Neuronal stem cell (in vitro differentiated cells): ENCODE data around the gene ACO2.
"Not testable (repeated sequence)": the region's sequence is repeated elsewhere in the genome, so short reads cannot be mapped to it uniquely, and the experiment has no call there.

Experiments used
- DNase-seq: peaks from one replicate; pipeline ENCODE4 v3.0.0-alpha.2; 2013; ENCODE audit warnings: low spot score
- H2AFZ ChIP-seq: one replicate; pipeline ENCODE4 v1.6.1; 2013; ENCODE audit warnings: mild to moderate bottlenecking, low read length, inconsistent platforms
- H2AK5ac ChIP-seq: 2 replicates; pipeline ENCODE4 v1.6.1; 2013; ENCODE audit warnings: low read depth, mild to moderate bottlenecking, inconsistent platforms, low read length, moderate library complexity, mixed read lengths
- H2BK120ac ChIP-seq: 2 replicates; pipeline ENCODE4 v1.6.1; 2013; ENCODE audit warnings: low read depth, mild to moderate bottlenecking, inconsistent platforms, low read length, moderate library complexity, mixed read lengths
- H2BK12ac ChIP-seq: one replicate; pipeline ENCODE4 v1.6.1; 2013; ENCODE audit warnings: low read length, inconsistent platforms
- H2BK15ac ChIP-seq: 2 replicates; pipeline ENCODE4 v1.6.1; 2013; ENCODE audit warnings: mild to moderate bottlenecking, low read length, inconsistent platforms, mixed read lengths
- H2BK5ac ChIP-seq: one replicate; pipeline ENCODE4 v1.6.1; 2013; ENCODE audit warnings: inconsistent platforms, mild to moderate bottlenecking, low read length, moderate library complexity
- H3K14ac ChIP-seq: one replicate; pipeline ENCODE4 v1.6.1; 2013; ENCODE audit warnings: low read length, inconsistent platforms
- H3K18ac ChIP-seq: 2 replicates; pipeline ENCODE4 v1.6.1; 2013; ENCODE audit warnings: low read length, inconsistent platforms
- H3K23ac ChIP-seq: 2 replicates; pipeline ENCODE4 v1.6.1; 2013; ENCODE audit warnings: low read depth, mild to moderate bottlenecking, mixed read lengths, low read length, inconsistent platforms; ENCODE audit not compliant: poor library complexity
- H3K27ac ChIP-seq: replicated peaks from 3 replicates; pipeline ENCODE4 v1.5.1; 2013; ENCODE audit warnings: low read length, inconsistent platforms
- H3K27me3 ChIP-seq, 3 experiments: 2 replicates each; pipeline ENCODE4 v1.6.1; 2013; ENCODE audit warnings: low read length in 3 of 3, mild to moderate bottlenecking in 2 of 3, inconsistent platforms in 1 of 3, low read depth in 1 of 3, mixed read lengths in 1 of 3, moderate library complexity in 1 of 3; ENCODE audit not compliant: control insufficient read depth in 3 of 3, insufficient read depth in 3 of 3
- H3K36me3 ChIP-seq, 2 donors: replicated peaks in 1 of 2; 2 replicates each; pipeline ENCODE4 v1.6.1; 2013; ENCODE audit warnings: low read length in 2 of 2; ENCODE audit not compliant: control insufficient read depth in 2 of 2, insufficient read depth in 2 of 2
- H3K4ac ChIP-seq: 2 replicates; pipeline ENCODE4 v1.6.1; 2013; ENCODE audit warnings: inconsistent platforms, mild to moderate bottlenecking, low read length, moderate library complexity
- H3K4me1 ChIP-seq, 2 donors: 1 replicate in 1 of 2; 2 replicates in 1 of 2; pipeline ENCODE4 v1.6.1; 2013; ENCODE audit warnings: low read length in 2 of 2, low read depth in 1 of 2; ENCODE audit not compliant: control insufficient read depth in 2 of 2, insufficient read depth in 1 of 2
- H3K4me2 ChIP-seq: one replicate; pipeline ENCODE4 v1.6.1; 2013; ENCODE audit warnings: mild to moderate bottlenecking, low read length, inconsistent platforms; ENCODE audit not compliant: insufficient read depth, poor library complexity, severe bottlenecking
- H3K4me3 ChIP-seq, 2 donors: 2 replicates each; pipeline ENCODE4 v1.5.1; 2013; ENCODE audit warnings: low read length in 2 of 2, mild to moderate bottlenecking in 2 of 2, inconsistent platforms in 1 of 2, moderate library complexity in 1 of 2
- H3K79me1 ChIP-seq: one replicate; pipeline ENCODE4 v1.6.1; 2013; ENCODE audit warnings: low read depth, mild to moderate bottlenecking, inconsistent platforms, low read length, moderate library complexity
- H3K9ac ChIP-seq: one replicate; pipeline ENCODE4 v1.6.1; 2013; ENCODE audit warnings: mild to moderate bottlenecking, low read depth, low read length, inconsistent platforms; ENCODE audit not compliant: poor library complexity
- H3K9me3 ChIP-seq, 2 donors: replicated peaks in 1 of 2; 2 replicates each; pipeline versions ENCODE3 to v1.6.1; 2013; ENCODE audit warnings: low read length in 2 of 2, mild to moderate bottlenecking in 2 of 2, inconsistent platforms in 1 of 2, low read depth in 1 of 2, mixed read lengths in 1 of 2, moderate library complexity in 1 of 2; ENCODE audit not compliant: control insufficient read depth in 2 of 2, insufficient read depth in 1 of 2
- H4K8ac ChIP-seq: one replicate; pipeline ENCODE4 v1.6.1; 2013; ENCODE audit warnings: low read depth, mild to moderate bottlenecking, inconsistent platforms, low read length, moderate library complexity
- H4K91ac ChIP-seq: one replicate; pipeline ENCODE4 v1.6.1; 2013; ENCODE audit warnings: low read length, low read depth, mild to moderate bottlenecking, inconsistent platforms; ENCODE audit not compliant: poor library complexity
- WGBS, 2 donors: extraction: QIAGEN DNeasy Blood & Tissue Kit; methylation state at CpG; one replicate each; pipeline ENCODE4 v1.1.7; 2013; ENCODE audit warnings: missing lambda C conversion rate in 2 of 2, mixed read lengths in 1 of 2; ENCODE audit not compliant: insufficient read length in 2 of 2, insufficient replicate concordance in 1 of 2; ENCODE audit errors: extremely low coverage in 2 of 2; 5-methylcytosine and 5-hydroxymethylcytosine counted together

The ACO2 gene

GRCh38 chr22:41571786-41572185 lies 102.9 kb downstream of the ACO2 start:
- Histone ChIP-seq H2AFZ (no peak overlapping the region), H3K4me2 (no peak overlapping the region), H3K9me3 (no peaks in the 10 kb centered on the region), H3K79me1 (peaks cover 2% of the 10 kb centered on the region), H3K36me3 (peaks cover 0 to 4% of the 10 kb centered on the region in 2 donors), H3K9ac (no peak overlapping the region), H2AK5ac (no peak overlapping the region), H4K8ac (peak overlapping the region; percentile 6), H2BK12ac (peak overlapping the region; percentile 36), H3K4ac (no peak overlapping the region), H2BK5ac (peak overlapping the region; percentile 11), H4K91ac (no peak overlapping the region), H2BK15ac (peak overlapping the region; percentile 58), H3K27me3 (no peaks in the 10 kb centered on the region), H3K27ac (no peak overlapping the region), H2BK120ac (no peak overlapping the region), H3K4me3 (no peak overlapping the region), H3K23ac (no peak overlapping the region), H3K14ac (peak overlapping the region; percentile 79), H3K4me1 (peaks cover 5 to 14% of the 10 kb centered on the region in 2 donors), H3K18ac (peak overlapping the region; percentile 71)
- no peak for DNase-seq
- no CpG with 5 or more reads among the region's 14 CpGs for WGBS, 2 donors

- 100% methylated on average over 1 of the region's 3 CpGs; no CpG with 5 or more reads in 1 of the 2 donors for WGBS, 2 donors
- H3K4ac ChIP-seq, H2BK5ac ChIP-seq, DNase-seq, H2AK5ac ChIP-seq, H2AFZ ChIP-seq, H3K4me3 ChIP-seq, H4K91ac ChIP-seq, H4K8ac ChIP-seq, H2BK15ac ChIP-seq, H3K27ac ChIP-seq, H3K23ac ChIP-seq, H3K4me2 ChIP-seq, H3K18ac ChIP-seq, H3K9ac ChIP-seq, H3K79me1 ChIP-seq, H3K36me3 ChIP-seq, H2BK12ac ChIP-seq, H3K27me3 ChIP-seq, H2BK120ac ChIP-seq, H3K14ac ChIP-seq, H3K9me3 ChIP-seq: not testable (repeated sequence)
- peaks cover 5 to 14% of the 10 kb centered on the region in 2 donors for H3K4me1 ChIP-seq
Measured at GRCh38 chr22:41572305-41572704, 103.4 kb downstream of the ACO2 start.

GRCh38 chr22:41573677-41574076 lies 104.8 kb downstream of the ACO2 start:
- H3K23ac ChIP-seq, result no peak overlapping the region
- no peak overlapping the region for H3K18ac ChIP-seq
- no peak overlapping the region for H2AFZ ChIP-seq
- H3K4ac ChIP-seq, result no peak overlapping the region
- no peak overlapping the region for H2BK12ac ChIP-seq
- peak overlapping the region; percentile 90 for H2BK5ac ChIP-seq
- WGBS, 2 donors, result no CpG with 5 or more reads among the region's 11 CpGs
- no peak overlapping the region for H3K9ac ChIP-seq
- no peaks in the 10 kb centered on the region for H3K9me3 ChIP-seq
- H4K8ac ChIP-seq, result no peak overlapping the region
- no peak overlapping the region for H2BK15ac ChIP-seq
- DNase-seq, result no peak
- peaks cover 3 to 9% of the 10 kb centered on the region in 2 donors for H3K4me1 ChIP-seq
- no peak overlapping the region for H2AK5ac ChIP-seq
- H3K79me1 ChIP-seq, result peaks cover 2% of the 10 kb centered on the region
- peaks cover 0 to 13% of the 10 kb centered on the region in 2 donors for H3K36me3 ChIP-seq
- no peak overlapping the region for H2BK120ac ChIP-seq
- H3K14ac ChIP-seq, result no peak overlapping the region
- no peaks in the 10 kb centered on the region for H3K27me3 ChIP-seq
- no peak overlapping the region for H3K4me2 ChIP-seq
- no peak overlapping the region for H3K27ac ChIP-seq
- no peak overlapping the region for H4K91ac ChIP-seq
- H3K4me3 ChIP-seq, result no peak overlapping the region

- H3K18ac ChIP-seq, result peak overlapping the region; percentile 71
- H2AFZ ChIP-seq, result no peak overlapping the region
- no peak overlapping the region for H3K4me3 ChIP-seq
- no peak overlapping the region for H2BK120ac ChIP-seq
- WGBS, 2 donors, result no CpG with 5 or more reads among the region's 26 CpGs
- H3K9ac ChIP-seq, result no peak overlapping the region
- H4K91ac ChIP-seq, result no peak overlapping the region
- H4K8ac ChIP-seq, result peak overlapping the region; percentile 17
- DNase-seq, result no peak
- peaks cover 2% of the 10 kb centered on the region for H3K79me1 ChIP-seq
- no peak overlapping the region for H2AK5ac ChIP-seq
- H2BK15ac ChIP-seq, result no peak overlapping the region
- no peaks in the 10 kb centered on the region for H3K9me3 ChIP-seq
- peak overlapping the region; percentile 58 for H2BK12ac ChIP-seq
- H3K27me3 ChIP-seq, result no peaks in the 10 kb centered on the region
- H3K36me3 ChIP-seq, result peaks cover 0 to 13% of the 10 kb centered on the region in 2 donors
- no peaks in the 10 kb centered on the region for H3K4me1 ChIP-seq
- no peak overlapping the region for H3K14ac ChIP-seq
- H2BK5ac ChIP-seq, result no peak overlapping the region
- H3K4me2 ChIP-seq, result peak overlapping the region; percentile 11
- H3K23ac ChIP-seq, result peak overlapping the region; percentile 43
- H3K4ac ChIP-seq, result peak overlapping the region; percentile 89
- no peak overlapping the region for H3K27ac ChIP-seq
Measured at GRCh38 chr22:41574847-41575381, 106.0 kb downstream of the ACO2 start.
